ENCODE measurements around the gene CAMK1D. TPM values are rescaled to one million over a fixed set of nuclear protein-coding genes. Genes with fewer than 3 reads are reported as not detected.

Gene CAMK1D
- total RNA-seq, 4 donors from 2014 or later, result 8.8 to 17.8 (median 13.9) TPM

GRCh38 chr10:12704488-12704887, 355.1 kb downstream of the CAMK1D start:
- TF ChIP-seq CTCF (IDR thresholded peaks at IDR 0.05; ENCODE audit: low read depth), result no peak

GRCh38 chr10:12705943-12706342, 356.6 kb downstream of the CAMK1D start:
- no peak for TF ChIP-seq CTCF (IDR thresholded peaks at IDR 0.05; ENCODE audit: low read depth)

GRCh38 chr10:12707461-12708185, 358.3 kb downstream of the CAMK1D start:
- TF ChIP-seq CTCF (IDR thresholded peaks at IDR 0.05; ENCODE audit: low read depth), result no peak

- no peak for TF ChIP-seq CTCF (IDR thresholded peaks at IDR 0.05; ENCODE audit: low read depth)
Measured at GRCh38 chr10:12709000-12709401, 359.7 kb downstream of the CAMK1D start.

- no peak for TF ChIP-seq CTCF (IDR thresholded peaks at IDR 0.05; ENCODE audit: low read depth)
Measured at GRCh38 chr10:12709521-12709963, 360.2 kb downstream of the CAMK1D start.

GRCh38 chr10:12710157-12710556, 360.8 kb downstream of the CAMK1D start:
- TF ChIP-seq CTCF (IDR thresholded peaks at IDR 0.05; ENCODE audit: low read depth), result no peak

- no peak for TF ChIP-seq CTCF (IDR thresholded peaks at IDR 0.05; ENCODE audit: low read depth)
Measured at GRCh38 chr10:12710594-12711349, 361.4 kb downstream of the CAMK1D start.
